Adrenal gland (tissue), 12 donors: ENCODE data around the gene FAT3. TPM values are rescaled to one million over a fixed set of nuclear protein-coding genes. Genes with fewer than 3 reads are reported as not detected.

Source experiments
- DNase-seq, 7 donors: peaks; one replicate each; pipeline ENCODE4 v3.0.0-alpha.2; 2019 to 2020
- H3K27ac ChIP-seq, 5 donors: fragments of 200-600 bp; sonication (generic) in 4 of 5; 1 replicate in 3 of 5; 2 replicates in 2 of 5; pipeline versions ENCODE4 v1.5.1 to v1.8.0; 2016 to 2020; ENCODE audit warnings: mild to moderate bottlenecking in 1 of 5
- H3K27me3 ChIP-seq: fragments of 200-600 bp; 2 replicates; pipeline ENCODE4 v1.8.0; 2021
- H3K36me3 ChIP-seq, 2 donors: fragments of 200-600 bp; replicated peaks in 1 of 2; 1 replicate in 1 of 2; 2 replicates in 1 of 2; pipeline versions ENCODE4 v1.5.1 to v1.8.0; 2018 to 2022
- H3K4me1 ChIP-seq, 2 donors: fragments of 200-600 bp; replicated peaks in 1 of 2; 1 replicate in 1 of 2; 2 replicates in 1 of 2; pipeline versions ENCODE4 v1.5.1 to v1.8.0; 2018 to 2021
- H3K4me3 ChIP-seq, 4 donors: fragments of 200-600 bp; sonication (generic) in 3 of 4; one replicate each; pipeline ENCODE4 v1.5.1; 2016 to 2018
- H3K9me3 ChIP-seq, 3 donors: fragments of 200-600 bp; sonication (generic) in 1 of 3; replicated peaks in 1 of 3; 1 replicate in 2 of 3; 2 replicates in 1 of 3; pipeline versions ENCODE4 v1.5.1 to v1.8.0; 2016 to 2021
- CTCF ChIP-seq, 6 experiments: fragments of 450-650 bp in 4 of 6; fragments of 200-600 bp in 2 of 6; sonication (generic) in 1 of 6; IDR thresholded peaks; 1 replicate in 5 of 6; 2 replicates in 1 of 6; pipeline versions ENCODE4 v1.5.1 to v1.8.0; 2016 to 2021; ENCODE audit warnings: antibody characterized with exemption in 6 of 6, mild to moderate bottlenecking in 2 of 6, moderate library complexity in 1 of 6
- POLR2A ChIP-seq, 2 donors: fragments of 450-650 bp; IDR thresholded peaks; one replicate each; pipeline ENCODE4 v1.6.1; 2017; ENCODE audit warnings: antibody characterized with exemption in 2 of 2, mild to moderate bottlenecking in 2 of 2, moderate library complexity in 1 of 2
- WGBS, 4 donors: extraction: QIAGEN DNeasy Blood & Tissue Kit in 2 of 4; methylation state at CpG; one replicate each; pipeline versions ENCODE4 v1.1.5 to v1.1.7; 2013 to 2017; 5-methylcytosine and 5-hydroxymethylcytosine counted together
- intact Hi-C, 2 donors: fragments of 100-400 bp; cut with DNase I; formaldehyde crosslinking; loops; one replicate each; pipeline versions ENCODE4 v1.14.1 to v1.15.0; 2022 to 2023
- polyA plus RNA-seq, 3 donors: library from polyadenylated mRNA; stranded (reverse); fragments of 200-250 nt in 2 of 3; fragments of 350-450 nt in 1 of 3; fragmentation: Illumina TruSeq in 1 of 3; extraction: RNeasy Lipid Tissue Mini Kit (QIAGEN cat#74804) in 1 of 3; gene quantifications; one replicate each; pipeline ENCODE4 v1.2.3, GENCODE V29; 2013 to 2014
- total RNA-seq, 9 donors: library from RNA; depleted of rRNA in 4 of 9; stranded (reverse); fragments of >200 nt in 4 of 9; fragments of 120-200 nt in 1 of 9; fragmentation: NEBNext Ultra II Directional in 1 of 9; extraction: Animal tissue kit (Norgen Biotek cat#: 25700) in 1 of 9; gene quantifications; one replicate each; pipeline versions ENCODE4 v1.1.0 to v1.2.4, GENCODE V29; 2013 to 2023
- donor health status: healthy with polysubstance abuse.
- donor health status: Bipolar disorder and iron deficiency.
- donor health status: DM: yes; HTN: yes; CAD: no.
- donor health status: DM: no; HTN: no; CAD: no.
- donor health status: DM: no; HTN: no; CAD: no.
- donor health status: DM: yes; HTN: yes; CAD: no.

FAT3 gene
- total and polyA plus RNA-seq, 12 donors: 0.06 to 6.0 (median 0.14) TPM

GRCh38 chr11:92253945-92254344 lies 29.3 kb downstream of the FAT3 start:
- intact Hi-C loops: no loop called here
- no peak overlapping the region for H3K27ac ChIP-seq

GRCh38 chr11:92257536-92257935 lies 32.9 kb downstream of the FAT3 start:
- H3K36me3 ChIP-seq: no peaks in the 10 kb centered on the region
- no peak overlapping the region for H3K4me3 ChIP-seq
- no peaks in the 10 kb centered on the region for H3K4me1 ChIP-seq
- no peaks in the 10 kb centered on the region for H3K27me3 ChIP-seq
- WGBS, 4 donors: 82 to 94% (median 88%) methylated on average over 4 of the region's 4 CpGs
- DNase-seq: no peak
- no peak for TF ChIP-seq POLR2A (IDR thresholded peaks at IDR 0.05)
- no peak for TF ChIP-seq CTCF (IDR thresholded peaks at IDR 0.05)
- intact Hi-C loops: no loop called here
- H3K9me3 ChIP-seq: no peaks in the 10 kb centered on the region
- no peak overlapping the region for H3K27ac ChIP-seq

More at GRCh38 chr11:92253945-92254344, 29.3 kb downstream of the FAT3 start:
- H3K4me3 ChIP-seq: no peak overlapping the region
- no peaks in the 10 kb centered on the region for H3K4me1 ChIP-seq
- no peaks in the 10 kb centered on the region for H3K36me3 ChIP-seq
- no peaks in the 10 kb centered on the region for H3K9me3 ChIP-seq
- DNase-seq: no peak
- no peaks in the 10 kb centered on the region for H3K27me3 ChIP-seq
- WGBS, 4 donors: 62 to 68% (median 64%) methylated on average over 4 of the region's 4 CpGs
- no peak for TF ChIP-seq POLR2A (IDR thresholded peaks at IDR 0.05)
- TF ChIP-seq CTCF (IDR thresholded peaks at IDR 0.05): no peak

- TF ChIP-seq POLR2A (IDR thresholded peaks at IDR 0.05) (no peak), CTCF (IDR thresholded peaks at IDR 0.05) (no peak)
- Histone ChIP-seq H3K4me3 (no peak overlapping the region), H3K27me3 (no peaks in the 10 kb centered on the region), H3K27ac (no peak overlapping the region), H3K4me1 (no peaks in the 10 kb centered on the region), H3K36me3 (no peaks in the 10 kb centered on the region), H3K9me3 (no peaks in the 10 kb centered on the region)
- intact Hi-C loops: no loop called here
- no peak for DNase-seq
- 54 to 68% (median 64%) methylated on average over 4 of the region's 4 CpGs for WGBS, 4 donors
Measured at GRCh38 chr11:92259861-92260260, 35.2 kb downstream of the FAT3 start.

DNA sequence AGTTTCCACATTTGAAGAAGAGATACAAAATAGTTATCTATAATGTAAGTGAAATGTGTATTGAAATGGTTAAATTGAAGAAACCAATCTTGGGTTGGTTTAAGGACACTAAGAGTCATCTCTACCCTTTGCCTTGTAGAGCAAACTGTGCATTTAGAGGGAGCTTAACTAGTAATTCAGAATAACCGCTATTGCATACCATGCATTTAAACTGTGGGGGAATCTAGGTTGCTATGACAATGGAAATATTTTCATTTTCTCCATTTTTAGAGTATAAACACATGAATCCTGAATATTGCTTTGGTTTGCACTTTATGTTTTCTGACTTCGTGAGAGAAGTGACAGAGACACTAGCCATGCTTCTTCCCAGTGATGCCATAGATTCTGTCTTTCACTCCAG lies 39.7 kb downstream of the FAT3 start:
- no peak for DNase-seq
- Histone ChIP-seq H3K36me3 (no peaks in the 10 kb centered on the region), H3K9me3 (no peaks in the 10 kb centered on the region), H3K27me3 (no peaks in the 10 kb centered on the region), H3K4me1 (no peaks in the 10 kb centered on the region), H3K27ac (no peak overlapping the region), H3K4me3 (no peak overlapping the region)
- 74 to 83% (median 79%) methylated on average over 2 of the region's 2 CpGs for WGBS, 4 donors
- TF ChIP-seq CTCF (IDR thresholded peaks at IDR 0.05) (no peak), POLR2A (IDR thresholded peaks at IDR 0.05) (no peak)
- intact Hi-C loops: no loop called here
